T47D (cell line): ENCODE measurements around the gene DHODH.
"Not testable (repeated sequence)": the region's sequence is repeated elsewhere in the genome, so short reads cannot be mapped to it uniquely, and the experiment has no call there.

Experiments used
- DNase-seq, 2 experiments: peaks; one replicate each; pipeline versions ENCODE4 v3.0.0 to v3.0.0-alpha.2; 2011 to 2012; ENCODE audit warnings: low read depth in 1 of 2, low spot score in 1 of 2
- JUND ChIP-seq: IDR thresholded peaks from 2 replicates; pipeline ENCODE4 v1.6.1; 2012; ENCODE audit warnings: low read depth
- in situ Hi-C: cut with HindIII; loops from 2 replicates; pipeline ENCODE4 v1.10.0; 2016; ENCODE audit warnings: low sequenced_read_pairs, low pct_unique_long_range_greater_than_20kb

DHODH gene

GRCh38 chr16:72072514-72073342 lies 64.2 kb downstream of the DHODH start:
- TF ChIP-seq JUND: no peak
- no peak for DNase-seq
- in situ Hi-C loops: no loop called here

GRCh38 chr16:72073560-72074230 lies 65.2 kb downstream of the DHODH start:
- DNase-seq: no peak
- in situ Hi-C loops: no loop called here
- no peak for TF ChIP-seq JUND

DNA sequence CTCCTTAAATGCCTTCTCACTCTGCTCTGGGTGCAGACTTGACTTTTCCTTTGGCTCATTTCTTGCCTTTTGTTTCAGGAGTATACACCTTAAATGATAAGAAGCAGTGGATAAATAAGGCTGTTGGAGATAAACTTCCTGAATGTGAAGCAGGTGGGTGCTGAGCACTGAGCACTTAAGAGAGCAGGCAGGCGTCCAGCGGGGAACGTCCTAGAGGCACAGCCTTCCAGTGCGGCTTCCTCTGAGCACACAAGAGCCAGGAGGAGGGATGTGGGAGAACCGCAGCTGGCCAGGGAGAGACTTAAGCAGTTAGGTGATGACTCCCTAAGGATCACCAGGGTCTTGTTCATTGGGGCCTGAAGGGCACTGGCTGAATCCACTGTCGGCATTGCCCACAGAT lies 66.5 kb downstream of the DHODH start:
- in situ Hi-C loops, DNase-seq: not testable (repeated sequence)
